Measurements from ENCODE around the gene GRAMD1C.

Gene GRAMD1C

DNA sequence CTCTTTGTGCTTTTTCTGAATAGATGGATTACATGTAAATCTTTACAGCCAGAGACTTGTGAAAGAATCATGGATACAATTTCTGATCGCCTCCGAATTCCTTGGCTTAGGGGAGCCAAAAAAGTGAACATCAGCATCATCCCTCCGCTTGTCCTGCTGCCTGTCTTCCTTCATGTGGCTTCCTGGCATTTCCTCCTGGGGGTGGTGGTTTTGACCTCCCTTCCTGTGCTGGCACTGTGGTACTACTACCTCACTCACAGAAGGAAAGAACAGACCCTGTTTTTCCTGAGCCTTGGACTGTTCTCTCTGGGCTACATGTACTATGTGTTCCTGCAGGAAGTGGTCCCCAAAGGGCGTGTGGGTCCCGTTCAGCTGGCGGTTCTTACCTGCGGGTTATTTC, 115.1 kb downstream of the GRAMD1C start:
- H3K27ac ChIP-seq = no peak overlapping the region
- DNase-seq = no peak
- peaks cover 3% of the 10 kb centered on the region for H3K27me3 ChIP-seq (replicated peaks)
- TF ChIP-seq, protein P1, sequence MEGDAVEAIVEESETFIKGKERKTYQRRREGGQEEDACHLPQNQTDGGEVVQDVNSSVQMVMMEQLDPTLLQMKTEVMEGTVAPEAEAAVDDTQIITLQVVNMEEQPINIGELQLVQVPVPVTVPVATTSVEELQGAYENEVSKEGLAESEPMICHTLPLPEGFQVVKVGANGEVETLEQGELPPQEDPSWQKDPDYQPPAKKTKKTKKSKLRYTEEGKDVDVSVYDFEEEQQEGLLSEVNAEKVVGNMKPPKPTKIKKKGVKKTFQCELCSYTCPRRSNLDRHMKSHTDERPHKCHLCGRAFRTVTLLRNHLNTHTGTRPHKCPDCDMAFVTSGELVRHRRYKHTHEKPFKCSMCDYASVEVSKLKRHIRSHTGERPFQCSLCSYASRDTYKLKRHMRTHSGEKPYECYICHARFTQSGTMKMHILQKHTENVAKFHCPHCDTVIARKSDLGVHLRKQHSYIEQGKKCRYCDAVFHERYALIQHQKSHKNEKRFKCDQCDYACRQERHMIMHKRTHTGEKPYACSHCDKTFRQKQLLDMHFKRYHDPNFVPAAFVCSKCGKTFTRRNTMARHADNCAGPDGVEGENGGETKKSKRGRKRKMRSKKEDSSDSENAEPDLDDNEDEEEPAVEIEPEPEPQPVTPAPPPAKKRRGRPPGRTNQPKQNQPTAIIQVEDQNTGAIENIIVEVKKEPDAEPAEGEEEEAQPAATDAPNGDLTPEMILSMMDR (IDR thresholded peaks at IDR 0.05; ENCODE audit: low read depth, low read length, missing control alignments) = no peak
- in situ Hi-C loops (cut with HindIII; ENCODE audit: low pct_ligation_motif_present, low sequenced_read_pairs) = no loop called here
- no peak overlapping the region for H3K4me3 ChIP-seq (ENCODE audit: low read depth, low read length)
- H3K36me3 ChIP-seq (replicated peaks) = no peaks in the 10 kb centered on the region

DNA sequence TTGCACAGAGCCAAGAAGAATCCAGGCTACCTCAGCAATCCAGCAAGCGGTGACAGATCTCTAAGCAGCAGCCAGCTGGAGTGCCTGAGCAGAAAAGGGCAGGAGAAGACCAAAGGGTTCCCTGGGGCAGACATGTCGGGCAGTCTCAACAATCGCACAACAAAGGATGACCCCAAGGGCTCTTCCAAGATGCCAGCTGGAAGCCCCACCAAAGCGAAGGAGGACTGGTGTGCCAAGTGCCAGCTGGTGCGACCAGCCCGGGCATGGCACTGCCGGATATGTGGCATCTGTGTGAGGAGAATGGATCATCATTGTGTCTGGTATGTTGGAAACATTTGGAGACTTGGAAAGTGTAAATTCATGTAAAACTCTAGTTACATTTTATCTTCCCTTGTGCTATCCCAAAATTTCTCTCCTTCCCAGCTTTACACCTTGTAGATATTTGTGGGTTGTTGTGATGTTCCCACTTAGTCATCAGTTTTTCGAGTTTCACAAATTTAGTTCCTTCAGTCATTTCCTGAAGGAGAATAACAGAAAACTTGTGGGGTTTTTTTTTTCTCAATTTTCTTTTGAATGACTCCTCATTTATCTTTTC, 115.6 kb downstream of the GRAMD1C start:
- DNase-seq = no peak
- Histone ChIP-seq H3K4me3 (ENCODE audit: low read depth, low read length) (no peak overlapping the region), H3K27ac (no peak overlapping the region), H3K27me3 (replicated peaks) (no peaks in the 10 kb centered on the region), H3K36me3 (replicated peaks) (no peaks in the 10 kb centered on the region)
- in situ Hi-C loops (cut with HindIII; ENCODE audit: low pct_ligation_motif_present, low sequenced_read_pairs) = no loop called here
- TF ChIP-seq, protein P1 (IDR thresholded peaks at IDR 0.05; ENCODE audit: low read depth, low read length, missing control alignments) = no peak

DNA sequence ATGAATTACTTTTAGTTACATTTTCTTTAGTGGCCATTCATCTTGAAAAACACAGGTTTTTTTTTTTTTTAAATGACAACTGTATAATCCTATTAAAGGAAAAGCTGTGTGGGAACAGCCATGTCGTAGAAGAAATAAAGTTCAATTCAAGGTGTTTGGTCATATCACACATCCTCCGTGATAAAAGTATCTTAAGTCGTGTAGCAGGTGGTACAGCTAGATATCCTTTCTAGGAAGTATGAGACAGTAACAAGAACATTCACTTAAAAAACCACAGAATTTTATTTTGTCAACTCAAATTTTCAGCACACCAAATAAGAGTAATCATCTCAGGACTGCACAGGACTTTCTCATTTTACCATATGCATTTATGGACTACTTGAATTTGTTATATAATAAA, 125.3 kb downstream of the GRAMD1C start:
- H3K4me3 ChIP-seq (ENCODE audit: low read depth, low read length) = no peak overlapping the region
- in situ Hi-C loops (cut with HindIII; ENCODE audit: low pct_ligation_motif_present, low sequenced_read_pairs) = no loop called here
- H3K27me3 ChIP-seq (replicated peaks) = no peaks in the 10 kb centered on the region
- no peak overlapping the region for H3K27ac ChIP-seq
- TF ChIP-seq, protein P1 (IDR thresholded peaks at IDR 0.05; ENCODE audit: low read depth, low read length, missing control alignments) = no peak
- H3K36me3 ChIP-seq (replicated peaks) = no peaks in the 10 kb centered on the region
- DNase-seq = no peak

DNA sequence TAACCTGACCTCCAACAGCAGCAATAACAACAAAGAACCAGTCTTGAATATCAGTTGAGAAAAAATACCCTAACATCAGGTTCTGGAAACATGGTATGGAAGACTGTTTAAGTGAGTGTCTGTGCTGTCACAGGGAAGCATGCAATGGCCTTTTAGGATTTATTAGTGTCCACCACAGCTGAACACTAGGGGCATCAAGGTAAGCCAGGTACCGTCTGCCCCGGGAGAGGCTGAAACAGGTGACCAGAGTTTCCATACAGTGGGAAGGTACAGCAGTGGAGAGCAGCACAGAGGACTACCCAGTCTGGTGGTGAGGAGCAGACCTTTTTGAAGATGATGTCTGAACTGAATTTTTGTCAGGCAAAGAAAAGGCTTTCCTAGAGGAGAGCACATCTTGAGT, 127.6 kb downstream of the GRAMD1C start:
- no peak overlapping the region for H3K4me3 ChIP-seq (ENCODE audit: low read depth, low read length)
- H3K27me3 ChIP-seq (replicated peaks) = no peaks in the 10 kb centered on the region
- H3K36me3 ChIP-seq (replicated peaks) = no peaks in the 10 kb centered on the region
- in situ Hi-C loops (cut with HindIII; ENCODE audit: low pct_ligation_motif_present, low sequenced_read_pairs) = no loop called here
- H3K27ac ChIP-seq = no peak overlapping the region
- DNase-seq = no peak
- TF ChIP-seq, protein P1 (IDR thresholded peaks at IDR 0.05; ENCODE audit: low read depth, low read length, missing control alignments) = no peak

DNA sequence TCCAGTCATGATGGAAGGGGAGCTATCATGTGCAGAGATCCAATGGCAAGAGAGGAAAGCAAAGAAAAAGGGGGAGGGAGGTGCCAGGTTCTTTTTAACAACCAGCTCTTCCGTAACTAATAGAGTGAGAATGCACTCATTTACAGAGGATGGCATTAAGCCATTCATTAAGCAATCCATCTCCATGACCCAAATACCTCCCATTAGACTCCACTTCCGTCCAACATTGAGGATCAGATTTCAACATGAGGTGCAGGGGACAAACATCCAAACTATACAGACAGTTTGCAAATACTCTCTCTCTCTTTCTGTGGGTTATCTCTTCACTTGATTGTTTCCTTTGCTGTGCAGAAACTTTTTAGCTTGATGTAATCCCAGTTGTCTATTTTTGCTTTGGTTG, 130.4 kb downstream of the GRAMD1C start:
- Histone ChIP-seq H3K4me3 (ENCODE audit: low read depth, low read length) (no peak overlapping the region), H3K27me3 (replicated peaks) (no peaks in the 10 kb centered on the region), H3K27ac (no peak overlapping the region), H3K36me3 (replicated peaks) (no peaks in the 10 kb centered on the region)
- TF ChIP-seq, protein P1 (IDR thresholded peaks at IDR 0.05; ENCODE audit: low read depth, low read length, missing control alignments) = no peak
- in situ Hi-C loops (cut with HindIII; ENCODE audit: low pct_ligation_motif_present, low sequenced_read_pairs) = no loop called here
- DNase-seq = no peak

DNA sequence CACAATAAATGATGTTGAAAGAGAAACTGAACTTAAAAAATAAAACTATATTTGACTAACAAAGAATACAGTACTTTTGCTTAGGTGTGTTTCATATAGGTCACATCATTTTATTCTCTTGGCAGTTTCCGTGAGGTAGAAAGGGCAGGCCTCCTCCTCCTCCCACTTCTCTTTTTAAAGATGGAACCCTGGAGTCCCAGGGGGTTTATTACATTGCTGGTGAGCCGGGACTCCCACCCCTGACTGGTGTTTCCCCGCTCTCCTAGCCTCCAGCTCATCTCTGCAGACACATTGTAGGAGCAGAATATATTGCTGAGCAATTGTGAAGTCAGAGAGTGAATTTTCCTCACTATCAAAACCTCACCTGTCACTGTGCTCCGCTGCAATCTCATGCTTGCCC, 139.2 kb downstream of the GRAMD1C start:
- TF ChIP-seq, protein P1 (IDR thresholded peaks at IDR 0.05; ENCODE audit: low read depth, low read length, missing control alignments) = no peak
- DNase-seq = no peak

More for the DNA sequence above, 139.2 kb downstream of the GRAMD1C start:
- Histone ChIP-seq H3K36me3 (replicated peaks) (no peaks in the 10 kb centered on the region), H3K4me3 (ENCODE audit: low read depth, low read length) (no peak overlapping the region), H3K27ac (no peak overlapping the region), H3K27me3 (replicated peaks) (no peaks in the 10 kb centered on the region)
- in situ Hi-C loops (cut with HindIII; ENCODE audit: low pct_ligation_motif_present, low sequenced_read_pairs) = no loop called here
